Measurements from ENCODE around the gene KBTBD2.
"Not testable (repeated sequence)": the region's sequence is repeated elsewhere in the genome, so short reads cannot be mapped to it uniquely, and the experiment has no call there.

Gene KBTBD2

GRCh38 chr7:32916006-32916405, 24.4 kb upstream of the KBTBD2 start:
- Histone ChIP-seq H3K27me3 (ENCODE audit: insufficient read depth, low read length) (no peaks in the 10 kb centered on the region), H3K4me1 (ENCODE audit: control insufficient read depth, insufficient read depth, low read length, unreplicated experiment) (no peaks in the 10 kb centered on the region), H3K27ac (ENCODE audit: low read depth, low read length) (no peak overlapping the region), H3K36me3 (ENCODE audit: insufficient read depth, low read length) (peaks cover 7% of the 10 kb centered on the region), H2AFZ (ENCODE audit: low read length, unreplicated experiment) (no peak overlapping the region), H3K4me3 (ENCODE audit: low read depth, low read length) (no peak overlapping the region), H3K79me2 (ENCODE audit: control insufficient read depth, insufficient read depth, low read length, unreplicated experiment) (no peaks in the 10 kb centered on the region)

DNA sequence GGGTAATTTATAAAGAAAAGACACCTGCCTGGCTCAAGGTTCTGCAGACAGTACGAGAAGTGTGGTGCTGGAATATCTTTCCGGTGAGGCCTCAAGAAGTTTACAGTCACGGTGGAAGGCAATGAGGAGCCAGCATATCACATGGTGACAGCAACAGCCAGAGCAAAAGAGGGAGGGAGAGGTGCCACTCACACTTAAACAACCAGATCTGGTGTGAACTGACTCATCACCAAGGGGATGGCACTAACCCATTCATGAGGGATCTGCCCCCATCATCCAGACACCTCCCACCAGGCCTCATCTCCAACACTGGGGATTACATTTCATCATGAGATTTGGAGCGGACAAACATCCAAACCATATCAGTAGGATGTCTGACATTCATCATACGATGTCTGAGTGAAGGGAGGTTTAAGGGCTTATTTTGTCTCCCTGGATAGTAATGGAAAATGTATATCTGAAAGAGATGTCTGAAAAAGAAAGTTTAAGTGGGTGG, 23.5 kb upstream of the KBTBD2 start:
- H2AFZ ChIP-seq (ENCODE audit: low read length, unreplicated experiment), result no peak overlapping the region
- no peak overlapping the region for H3K4me3 ChIP-seq (ENCODE audit: low read depth, low read length)
- peaks cover 5% of the 10 kb centered on the region; the same call in 1 of the 2 replicates for H3K36me3 ChIP-seq (ENCODE audit: insufficient read depth, low read length)
- H3K27ac ChIP-seq (ENCODE audit: low read depth, low read length), result no peak overlapping the region
- no peaks in the 10 kb centered on the region for H3K27me3 ChIP-seq (ENCODE audit: insufficient read depth, low read length)
- no peaks in the 10 kb centered on the region for H3K79me2 ChIP-seq (ENCODE audit: control insufficient read depth, insufficient read depth, low read length, unreplicated experiment)
- H3K4me1 ChIP-seq (ENCODE audit: control insufficient read depth, insufficient read depth, low read length, unreplicated experiment), result no peaks in the 10 kb centered on the region

GRCh38 chr7:32914184-32914583, 22.6 kb upstream of the KBTBD2 start:
- Histone ChIP-seq H3K27me3 (ENCODE audit: insufficient read depth, low read length) (no peaks in the 10 kb centered on the region), H3K4me3 (ENCODE audit: low read depth, low read length) (no peak overlapping the region), H3K79me2 (ENCODE audit: control insufficient read depth, insufficient read depth, low read length, unreplicated experiment) (no peaks in the 10 kb centered on the region), H3K4me1 (ENCODE audit: control insufficient read depth, insufficient read depth, low read length, unreplicated experiment) (no peaks in the 10 kb centered on the region), H3K36me3 (ENCODE audit: insufficient read depth, low read length) (peaks cover 5% of the 10 kb centered on the region; the same call in 1 of the 2 replicates), H2AFZ (ENCODE audit: low read length, unreplicated experiment) (no peak overlapping the region), H3K27ac (ENCODE audit: low read depth, low read length) (no peak overlapping the region)

GRCh38 chr7:32910195-32910594, 18.6 kb upstream of the KBTBD2 start:
- Histone ChIP-seq H3K27me3 (ENCODE audit: insufficient read depth, low read length) (no peaks in the 10 kb centered on the region), H3K27ac (ENCODE audit: low read depth, low read length) (no peak overlapping the region), H3K4me1 (ENCODE audit: control insufficient read depth, insufficient read depth, low read length, unreplicated experiment) (no peaks in the 10 kb centered on the region), H3K4me3 (ENCODE audit: low read depth, low read length) (no peak overlapping the region), H3K36me3 (ENCODE audit: insufficient read depth, low read length) (0 out of 2 replicates have a peak, but pooled peaks cover under 1% of the 10 kb centered on the region), H3K79me2 (ENCODE audit: control insufficient read depth, insufficient read depth, low read length, unreplicated experiment) (no peaks in the 10 kb centered on the region), H2AFZ (ENCODE audit: low read length, unreplicated experiment) (no peak overlapping the region)

DNA sequence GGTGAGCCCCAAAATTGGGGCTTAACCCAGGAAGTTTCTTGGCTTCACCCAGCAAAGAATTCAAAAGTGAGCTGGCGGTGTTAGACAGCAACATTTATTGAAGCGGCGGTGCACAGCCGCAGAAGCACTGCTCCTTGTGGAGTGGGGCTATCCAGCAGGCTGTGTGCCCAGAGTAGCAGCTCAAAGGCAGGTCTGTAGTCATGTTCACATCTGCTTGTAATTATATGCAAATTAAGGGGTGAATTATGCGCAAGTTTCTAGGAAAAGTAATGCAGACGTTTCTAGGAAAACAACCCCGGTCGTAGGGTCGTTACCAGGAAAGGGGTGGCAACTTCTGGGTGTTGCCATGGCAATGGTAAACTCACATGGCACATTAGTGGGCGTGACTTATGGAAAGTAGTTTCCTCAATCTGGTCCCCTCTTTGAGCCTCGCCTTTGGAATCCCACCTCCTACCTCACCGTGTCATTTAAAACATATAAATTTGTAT, 13.7 kb upstream of the KBTBD2 start:
- Histone ChIP-seq H2AFZ (ENCODE audit: low read length, unreplicated experiment) (peak overlapping the region; percentile 85), H3K36me3 (ENCODE audit: insufficient read depth, low read length) (no peaks in the 10 kb centered on the region), H3K4me1 (ENCODE audit: control insufficient read depth, insufficient read depth, low read length, unreplicated experiment) (no peaks in the 10 kb centered on the region), H3K4me3 (ENCODE audit: low read depth, low read length) (peak overlapping the region; percentile 77), H3K27me3 (ENCODE audit: insufficient read depth, low read length) (no peaks in the 10 kb centered on the region), H3K79me2 (ENCODE audit: control insufficient read depth, insufficient read depth, low read length, unreplicated experiment) (no peaks in the 10 kb centered on the region), H3K27ac (ENCODE audit: low read depth, low read length) (peak overlapping the region; percentile 59)

DNA sequence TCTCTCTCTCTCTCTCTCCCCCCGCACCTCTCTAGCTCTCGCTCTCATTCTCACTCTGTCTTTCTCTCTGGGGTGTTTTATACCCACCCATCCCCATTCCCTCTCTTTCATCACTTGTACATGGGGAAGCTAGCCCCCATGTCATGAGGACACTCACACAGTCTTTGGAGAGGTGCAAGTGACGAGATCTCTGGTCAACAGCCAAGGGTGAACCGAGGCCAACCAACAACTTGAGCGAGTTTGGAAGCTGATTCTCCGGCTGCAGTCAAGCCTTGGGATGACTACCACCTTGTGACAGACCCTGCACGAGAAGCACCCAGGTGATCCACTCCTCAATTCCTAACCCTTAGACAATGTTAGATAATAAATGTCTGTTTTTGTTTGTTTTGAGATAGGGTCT, 10.1 kb upstream of the KBTBD2 start:
- Histone ChIP-seq H3K4me1 (ENCODE audit: control insufficient read depth, insufficient read depth, low read length, unreplicated experiment) (no peaks in the 10 kb centered on the region), H3K4me3 (ENCODE audit: low read depth, low read length) (no peak overlapping the region), H3K36me3 (ENCODE audit: insufficient read depth, low read length) (no peaks in the 10 kb centered on the region), H3K27me3 (ENCODE audit: insufficient read depth, low read length) (no peaks in the 10 kb centered on the region), H3K27ac (ENCODE audit: low read depth, low read length) (no peak overlapping the region), H3K79me2 (ENCODE audit: control insufficient read depth, insufficient read depth, low read length, unreplicated experiment) (no peaks in the 10 kb centered on the region), H2AFZ (ENCODE audit: low read length, unreplicated experiment) (no peak overlapping the region)

DNA sequence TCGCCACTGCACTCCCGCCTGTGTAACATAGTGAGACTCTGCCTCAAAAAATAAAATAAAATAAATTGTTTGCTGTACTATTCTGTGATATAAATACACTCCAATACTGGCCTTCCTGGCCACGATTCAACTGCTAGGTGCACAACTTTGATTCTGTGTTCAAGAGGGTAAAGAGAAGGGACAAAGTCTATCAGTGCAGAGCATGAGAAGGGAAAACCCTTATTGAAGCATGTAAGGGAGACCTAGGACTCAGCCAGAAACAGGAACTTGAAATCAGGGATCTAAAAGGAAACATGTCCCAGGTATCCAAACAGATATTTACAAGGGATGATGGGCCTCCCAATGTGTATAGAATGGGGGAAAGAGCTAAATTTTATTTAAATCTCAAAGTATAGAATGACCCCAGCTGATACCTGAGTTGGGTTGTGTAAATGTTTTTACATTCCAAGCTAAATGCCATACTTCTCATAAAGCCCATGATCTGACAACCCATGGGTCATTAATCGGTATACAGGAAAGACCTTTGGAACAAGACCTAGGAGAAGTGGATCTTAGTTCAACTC, 9.0 kb upstream of the KBTBD2 start:
- no peaks in the 10 kb centered on the region for H3K36me3 ChIP-seq (ENCODE audit: insufficient read depth, low read length)
- H3K27me3 ChIP-seq (ENCODE audit: insufficient read depth, low read length), result no peaks in the 10 kb centered on the region
- H3K79me2 ChIP-seq (ENCODE audit: control insufficient read depth, insufficient read depth, low read length, unreplicated experiment), result no peaks in the 10 kb centered on the region
- H3K27ac ChIP-seq (ENCODE audit: low read depth, low read length), result no peak overlapping the region
- no peak overlapping the region for H2AFZ ChIP-seq (ENCODE audit: low read length, unreplicated experiment)
- H3K4me3 ChIP-seq (ENCODE audit: low read depth, low read length), result no peak overlapping the region
- no peaks in the 10 kb centered on the region for H3K4me1 ChIP-seq (ENCODE audit: control insufficient read depth, insufficient read depth, low read length, unreplicated experiment)

GRCh38 chr7:32897376-32897775, 5.8 kb upstream of the KBTBD2 start:
- not testable (repeated sequence) for H3K27ac ChIP-seq (ENCODE audit: low read depth, low read length); H3K4me3 ChIP-seq (ENCODE audit: low read depth, low read length); H3K27me3 ChIP-seq (ENCODE audit: insufficient read depth, low read length); H3K4me1 ChIP-seq (ENCODE audit: control insufficient read depth, insufficient read depth, low read length, unreplicated experiment); H3K36me3 ChIP-seq (ENCODE audit: insufficient read depth, low read length); H3K79me2 ChIP-seq (ENCODE audit: control insufficient read depth, insufficient read depth, low read length, unreplicated experiment); H2AFZ ChIP-seq (ENCODE audit: low read length, unreplicated experiment)

GRCh38 chr7:32896564-32897347, 5.2 kb upstream of the KBTBD2 start:
- no peak overlapping the region for H3K4me3 ChIP-seq (ENCODE audit: low read depth, low read length)
- H3K36me3 ChIP-seq (ENCODE audit: insufficient read depth, low read length), result no peaks in the 10 kb centered on the region
- no peaks in the 10 kb centered on the region for H3K27me3 ChIP-seq (ENCODE audit: insufficient read depth, low read length)
- H3K27ac ChIP-seq (ENCODE audit: low read depth, low read length), result no peak overlapping the region
- H3K4me1 ChIP-seq (ENCODE audit: control insufficient read depth, insufficient read depth, low read length, unreplicated experiment), result peaks cover 9% of the 10 kb centered on the region
- H2AFZ ChIP-seq (ENCODE audit: low read length, unreplicated experiment), result no peak overlapping the region
- H3K79me2 ChIP-seq (ENCODE audit: control insufficient read depth, insufficient read depth, low read length, unreplicated experiment), result no peaks in the 10 kb centered on the region

DNA sequence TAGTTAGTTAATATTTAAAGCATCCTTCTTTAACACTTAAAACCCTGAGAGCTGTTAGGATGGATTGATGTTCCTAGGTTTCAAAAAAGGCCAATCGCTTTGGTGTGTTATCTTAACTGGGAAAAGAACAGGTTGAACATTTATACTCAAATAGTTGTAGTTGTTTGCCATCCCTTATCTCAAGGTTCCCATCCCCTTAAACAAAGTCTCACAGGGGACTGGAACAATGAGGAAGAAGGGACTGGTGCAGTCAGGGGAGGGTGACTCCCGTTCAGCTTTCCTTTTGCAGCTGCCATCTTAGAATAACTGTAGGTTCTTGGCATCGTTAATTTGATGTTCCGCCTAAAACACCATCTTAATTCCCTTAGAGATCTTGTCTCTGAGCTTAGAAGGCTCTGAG, 2.6 kb upstream of the KBTBD2 start:
- Histone ChIP-seq H3K36me3 (ENCODE audit: insufficient read depth, low read length) (no peaks in the 10 kb centered on the region), H3K4me1 (ENCODE audit: control insufficient read depth, insufficient read depth, low read length, unreplicated experiment) (peaks cover 9% of the 10 kb centered on the region), H3K27ac (ENCODE audit: low read depth, low read length) (no peak overlapping the region), H3K79me2 (ENCODE audit: control insufficient read depth, insufficient read depth, low read length, unreplicated experiment) (peaks cover 18% of the 10 kb centered on the region), H3K27me3 (ENCODE audit: insufficient read depth, low read length) (no peaks in the 10 kb centered on the region), H3K4me3 (ENCODE audit: low read depth, low read length) (no peak overlapping the region), H2AFZ (ENCODE audit: low read length, unreplicated experiment) (no peak overlapping the region)

DNA sequence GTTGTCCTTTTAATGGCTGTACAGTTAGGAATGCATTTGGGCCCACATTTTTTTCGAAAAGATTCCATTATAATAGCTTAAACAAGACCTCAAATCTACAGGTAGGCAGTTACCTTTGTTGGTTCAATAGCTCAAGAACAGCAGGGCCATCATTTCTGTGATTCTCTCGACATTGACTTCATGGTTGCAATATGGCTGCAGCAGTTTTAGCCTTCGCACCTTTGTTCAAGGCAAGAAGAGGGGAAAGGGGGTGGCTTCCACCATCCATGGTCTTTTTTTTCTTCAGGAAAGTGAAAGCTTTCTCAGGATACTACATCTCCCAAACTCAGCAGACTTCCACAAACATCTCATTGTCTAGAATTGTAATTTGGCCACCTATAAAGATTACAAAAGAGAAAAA, 2.2 kb upstream of the KBTBD2 start:
- Histone ChIP-seq H3K27ac (ENCODE audit: low read depth, low read length) (no peak overlapping the region), H3K4me3 (ENCODE audit: low read depth, low read length) (no peak overlapping the region), H2AFZ (ENCODE audit: low read length, unreplicated experiment) (no peak overlapping the region), H3K79me2 (ENCODE audit: control insufficient read depth, insufficient read depth, low read length, unreplicated experiment) (peaks cover 23% of the 10 kb centered on the region), H3K4me1 (ENCODE audit: control insufficient read depth, insufficient read depth, low read length, unreplicated experiment) (peaks cover 9% of the 10 kb centered on the region), H3K36me3 (ENCODE audit: insufficient read depth, low read length) (no peaks in the 10 kb centered on the region), H3K27me3 (ENCODE audit: insufficient read depth, low read length) (no peaks in the 10 kb centered on the region)
